ENCODE data around the gene DDX46.

The DDX46 gene

DNA sequence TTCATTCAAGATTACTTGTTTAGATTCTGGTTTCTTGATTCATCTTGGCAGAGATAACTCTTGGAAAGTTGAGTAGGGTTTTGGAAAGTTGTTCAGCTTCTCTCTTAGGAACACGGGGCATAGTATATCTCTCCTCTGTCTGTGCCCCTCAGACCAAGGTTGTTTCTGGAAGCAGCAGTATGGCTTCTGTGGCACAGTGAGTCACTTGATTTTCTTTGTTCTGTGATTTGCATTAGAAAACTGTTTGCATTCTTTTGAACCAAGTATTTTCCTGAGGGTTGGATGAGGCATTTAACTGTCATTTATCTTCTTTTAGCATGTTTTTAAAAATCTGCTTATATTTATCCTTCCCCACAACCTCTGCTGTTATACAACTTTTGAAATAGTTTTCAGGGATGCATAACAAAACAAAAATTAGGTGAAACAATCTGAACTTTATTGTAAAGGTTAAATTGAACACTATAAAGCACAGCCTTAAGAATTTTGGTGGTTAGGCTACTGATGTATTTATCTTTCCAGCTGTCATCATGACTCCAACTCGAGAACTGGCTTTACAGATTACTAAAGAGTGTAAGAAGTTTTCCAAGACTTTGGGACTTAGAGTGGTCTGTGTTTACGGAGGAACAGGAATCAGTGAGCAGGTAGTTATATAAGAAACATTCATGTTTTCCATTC, 26.5 kb downstream of the DDX46 start:
- TF ChIP-seq, protein P1, sequence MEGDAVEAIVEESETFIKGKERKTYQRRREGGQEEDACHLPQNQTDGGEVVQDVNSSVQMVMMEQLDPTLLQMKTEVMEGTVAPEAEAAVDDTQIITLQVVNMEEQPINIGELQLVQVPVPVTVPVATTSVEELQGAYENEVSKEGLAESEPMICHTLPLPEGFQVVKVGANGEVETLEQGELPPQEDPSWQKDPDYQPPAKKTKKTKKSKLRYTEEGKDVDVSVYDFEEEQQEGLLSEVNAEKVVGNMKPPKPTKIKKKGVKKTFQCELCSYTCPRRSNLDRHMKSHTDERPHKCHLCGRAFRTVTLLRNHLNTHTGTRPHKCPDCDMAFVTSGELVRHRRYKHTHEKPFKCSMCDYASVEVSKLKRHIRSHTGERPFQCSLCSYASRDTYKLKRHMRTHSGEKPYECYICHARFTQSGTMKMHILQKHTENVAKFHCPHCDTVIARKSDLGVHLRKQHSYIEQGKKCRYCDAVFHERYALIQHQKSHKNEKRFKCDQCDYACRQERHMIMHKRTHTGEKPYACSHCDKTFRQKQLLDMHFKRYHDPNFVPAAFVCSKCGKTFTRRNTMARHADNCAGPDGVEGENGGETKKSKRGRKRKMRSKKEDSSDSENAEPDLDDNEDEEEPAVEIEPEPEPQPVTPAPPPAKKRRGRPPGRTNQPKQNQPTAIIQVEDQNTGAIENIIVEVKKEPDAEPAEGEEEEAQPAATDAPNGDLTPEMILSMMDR (IDR thresholded peaks at IDR 0.05; ENCODE audit: poor library complexity, severe bottlenecking): no peak
- Histone ChIP-seq H3K9me3 (ENCODE audit: severe bottlenecking) (no peaks in the 10 kb centered on the region), H3K4me1 (ENCODE audit: insufficient read depth, poor library complexity, severe bottlenecking) (no peaks in the 10 kb centered on the region), H3K27ac (ENCODE audit: poor library complexity, severe bottlenecking) (no peak overlapping the region), H3K4me3 (ENCODE audit: severe bottlenecking) (no peak overlapping the region), H3K27me3 (ENCODE audit: insufficient read depth, poor library complexity, severe bottlenecking) (no peaks in the 10 kb centered on the region), H3K36me3 (ENCODE audit: low read depth) (peaks cover 91% of the 10 kb centered on the region)
- DNase-seq (ENCODE audit: low spot score): no peak
- ATAC-seq (ENCODE audit: low read depth): no peak

DNA sequence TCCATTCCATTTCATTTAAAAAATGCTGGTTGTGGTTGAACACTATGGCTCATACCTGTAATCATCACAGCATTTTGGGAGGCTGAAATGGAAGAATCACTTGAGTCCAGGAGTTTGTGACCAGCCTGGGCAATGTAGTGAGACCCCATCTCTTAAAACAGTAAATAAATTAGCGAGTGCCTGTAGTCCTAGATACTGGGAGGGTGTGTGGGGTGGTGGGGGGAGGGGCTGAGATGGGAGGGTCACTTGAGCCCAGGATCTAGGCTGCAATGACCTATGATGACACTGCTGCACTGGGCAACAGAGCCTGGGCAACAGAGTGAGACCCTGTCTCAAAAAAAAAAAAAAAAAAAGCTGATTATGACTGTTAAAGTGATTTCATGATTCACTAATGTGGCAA, 29.1 kb downstream of the DDX46 start:
- ATAC-seq (ENCODE audit: low read depth): no peak

DNA sequence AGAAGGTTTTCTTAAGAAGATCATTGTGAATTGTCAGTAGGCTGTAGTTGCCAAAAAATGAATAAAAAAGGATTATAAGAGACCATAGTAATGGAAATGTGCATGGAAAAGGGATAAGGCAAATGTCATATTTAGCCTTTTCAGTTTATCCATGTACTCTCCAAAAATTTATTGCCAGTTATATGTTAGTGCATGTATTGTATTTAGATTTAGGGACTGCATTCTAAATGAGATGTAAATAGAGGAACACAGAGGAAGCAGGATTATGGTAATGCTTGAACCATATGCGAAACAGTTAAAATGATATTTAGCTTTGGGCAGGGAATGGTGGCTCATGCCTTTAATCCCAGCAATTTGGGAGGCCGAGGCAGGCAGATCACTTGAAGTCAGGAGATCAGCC, 33.0 kb downstream of the DDX46 start:
- no peaks in the 10 kb centered on the region for H3K27me3 ChIP-seq (ENCODE audit: insufficient read depth, poor library complexity, severe bottlenecking)
- H3K9me3 ChIP-seq (ENCODE audit: severe bottlenecking): no peaks in the 10 kb centered on the region
- H3K4me1 ChIP-seq (ENCODE audit: insufficient read depth, poor library complexity, severe bottlenecking): no peaks in the 10 kb centered on the region
- ATAC-seq (ENCODE audit: low read depth) (no peak), DNase-seq (ENCODE audit: low spot score) (no peak)
- H3K27ac ChIP-seq (ENCODE audit: poor library complexity, severe bottlenecking): no peak overlapping the region
- TF ChIP-seq, protein P1 (IDR thresholded peaks at IDR 0.05; ENCODE audit: poor library complexity, severe bottlenecking): no peak
- H3K4me3 ChIP-seq (ENCODE audit: severe bottlenecking): no peak overlapping the region
- peaks cover 96% of the 10 kb centered on the region for H3K36me3 ChIP-seq (ENCODE audit: low read depth)

More for the DNA sequence above, 29.1 kb downstream of the DDX46 start:
- Histone ChIP-seq H3K4me3 (ENCODE audit: severe bottlenecking) (no peak overlapping the region), H3K36me3 (ENCODE audit: low read depth) (peaks cover 91% of the 10 kb centered on the region), H3K4me1 (ENCODE audit: insufficient read depth, poor library complexity, severe bottlenecking) (no peaks in the 10 kb centered on the region), H3K27ac (ENCODE audit: poor library complexity, severe bottlenecking) (no peak overlapping the region), H3K9me3 (ENCODE audit: severe bottlenecking) (no peaks in the 10 kb centered on the region), H3K27me3 (ENCODE audit: insufficient read depth, poor library complexity, severe bottlenecking) (no peaks in the 10 kb centered on the region)
- TF ChIP-seq, protein P1 (IDR thresholded peaks at IDR 0.05; ENCODE audit: poor library complexity, severe bottlenecking): no peak
- no peak for DNase-seq (ENCODE audit: low spot score)

DNA sequence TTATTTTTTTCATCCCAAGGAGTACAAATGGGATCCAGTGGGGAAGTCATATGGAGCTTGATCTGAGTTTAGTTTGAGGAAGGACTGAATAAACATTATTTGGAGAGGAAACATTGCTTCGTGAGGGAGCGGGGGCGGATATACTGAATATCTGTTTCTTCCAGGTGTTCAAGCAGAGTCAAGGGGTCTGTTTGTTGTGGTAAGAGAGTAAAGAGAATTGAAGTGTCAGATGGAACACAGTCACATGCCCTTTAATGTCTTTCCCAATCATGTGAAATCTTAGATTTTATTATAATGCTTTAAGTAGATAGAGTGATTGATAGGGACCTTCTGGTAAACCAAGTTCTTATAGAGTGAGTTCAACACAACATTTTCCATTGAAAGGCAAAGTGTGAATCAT, 33.7 kb downstream of the DDX46 start:
- DNase-seq (ENCODE audit: low spot score) (no peak), ATAC-seq (ENCODE audit: low read depth) (no peak)
- Histone ChIP-seq H3K9me3 (ENCODE audit: severe bottlenecking) (no peaks in the 10 kb centered on the region), H3K27me3 (ENCODE audit: insufficient read depth, poor library complexity, severe bottlenecking) (no peaks in the 10 kb centered on the region), H3K4me1 (ENCODE audit: insufficient read depth, poor library complexity, severe bottlenecking) (no peaks in the 10 kb centered on the region), H3K36me3 (ENCODE audit: low read depth) (peaks cover 94% of the 10 kb centered on the region), H3K27ac (ENCODE audit: poor library complexity, severe bottlenecking) (no peak overlapping the region), H3K4me3 (ENCODE audit: severe bottlenecking) (no peak overlapping the region)
- TF ChIP-seq, protein P1 (IDR thresholded peaks at IDR 0.05; ENCODE audit: poor library complexity, severe bottlenecking): no peak

DNA sequence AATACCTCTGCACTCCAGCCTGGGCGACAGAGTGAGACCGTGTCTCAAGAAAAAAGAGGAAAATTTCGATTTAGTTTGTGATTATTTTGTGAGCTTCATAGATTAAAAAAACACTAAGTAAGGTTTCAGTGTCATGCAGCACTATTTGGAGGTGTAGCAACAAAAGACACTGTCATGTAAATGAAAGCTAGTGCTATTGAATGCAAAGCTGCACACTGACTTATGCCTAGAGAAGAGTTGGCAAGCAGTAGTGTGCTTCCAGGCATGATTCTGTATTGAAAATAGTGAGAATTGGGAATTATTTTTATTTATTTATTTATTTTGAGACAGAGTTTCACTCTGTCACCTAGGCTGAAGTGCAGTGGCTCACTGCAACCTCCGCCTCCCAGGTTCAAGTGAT, 34.5 kb downstream of the DDX46 start:
- Histone ChIP-seq H3K36me3 (ENCODE audit: low read depth) (peaks cover 97% of the 10 kb centered on the region), H3K4me3 (ENCODE audit: severe bottlenecking) (no peak overlapping the region), H3K27me3 (ENCODE audit: insufficient read depth, poor library complexity, severe bottlenecking) (no peaks in the 10 kb centered on the region), H3K9me3 (ENCODE audit: severe bottlenecking) (no peaks in the 10 kb centered on the region), H3K27ac (ENCODE audit: poor library complexity, severe bottlenecking) (no peak overlapping the region), H3K4me1 (ENCODE audit: insufficient read depth, poor library complexity, severe bottlenecking) (no peaks in the 10 kb centered on the region)
- TF ChIP-seq, protein P1 (IDR thresholded peaks at IDR 0.05; ENCODE audit: poor library complexity, severe bottlenecking): no peak
- ATAC-seq (ENCODE audit: low read depth) (no peak), DNase-seq (ENCODE audit: low spot score) (no peak)
